Activated naive CD8-positive, alpha-beta T cell treated with anti-CD3 and anti-CD28 coated beads for 36 hours (primary cell): ENCODE data around the gene UHRF2. TPM values are rescaled to one million over a fixed set of nuclear protein-coding genes. Genes with fewer than 3 reads are reported as not detected.
"Not testable (repeated sequence)": the region's sequence is repeated elsewhere in the genome, so short reads cannot be mapped to it uniquely, and the experiment has no call there.

Source experiments
- DNase-seq: peaks from one replicate; pipeline ENCODE4 v3.0.0; 2021
- H3K27ac Mint-ChIP-seq: one replicate; pipeline ENCODE4 v1.8.0; 2022; ENCODE audit warnings: mild to moderate bottlenecking, moderate library complexity, mixed read lengths
- H3K27me3 Mint-ChIP-seq: one replicate; pipeline ENCODE4 v1.8.0; 2022; ENCODE audit warnings: mild to moderate bottlenecking, mixed read lengths
- H3K36me3 Mint-ChIP-seq: one replicate; pipeline ENCODE4 v1.8.0; 2021; ENCODE audit warnings: mild to moderate bottlenecking, mixed read lengths
- H3K4me1 Mint-ChIP-seq: one replicate; pipeline ENCODE4 v1.8.0; 2021; ENCODE audit warnings: mixed read lengths
- H3K4me3 Mint-ChIP-seq: one replicate; pipeline ENCODE4 v1.8.0; 2022; ENCODE audit warnings: mild to moderate bottlenecking, moderate library complexity, mixed read lengths
- H3K9me3 Mint-ChIP-seq: one replicate; pipeline ENCODE4 v1.8.0; 2022; ENCODE audit warnings: mixed read lengths
- total RNA-seq, 2 experiments: library from RNA; stranded (reverse); gene quantifications; one replicate each; pipeline ENCODE4 v1.2.3, GENCODE V29; 2021

UHRF2 gene
- total RNA-seq, 2 experiments from 2014 or later, result 42.3 to 44.3 TPM

- H3K27me3 Mint-ChIP-seq, result no peaks in the 10 kb centered on the region
- H3K4me1 Mint-ChIP-seq, result peaks cover 46% of the 10 kb centered on the region
- H3K9me3 Mint-ChIP-seq, result peaks cover 9% of the 10 kb centered on the region
- peaks cover 44% of the 10 kb centered on the region for H3K36me3 Mint-ChIP-seq
- H3K4me3 Mint-ChIP-seq, result no peak overlapping the region
- DNase-seq, result no peak
- no peak overlapping the region for H3K27ac Mint-ChIP-seq
These were observed 36.6 kb downstream of the UHRF2 start for GRCh38 chr9:6449645-6450044.

- H3K36me3 Mint-ChIP-seq, result peaks cover 49% of the 10 kb centered on the region
- no peak overlapping the region for H3K27ac Mint-ChIP-seq
- H3K4me1 Mint-ChIP-seq, result peaks cover 49% of the 10 kb centered on the region
- no peaks in the 10 kb centered on the region for H3K27me3 Mint-ChIP-seq
- no peak overlapping the region for H3K4me3 Mint-ChIP-seq
- no peak for DNase-seq
- H3K9me3 Mint-ChIP-seq, result peaks cover 11% of the 10 kb centered on the region
These were observed 37.8 kb downstream of the UHRF2 start for GRCh38 chr9:6450641-6451375.

GRCh38 chr9:6455292-6455691 lies 42.3 kb downstream of the UHRF2 start:
- not testable (repeated sequence) for H3K27me3 Mint-ChIP-seq, H3K27ac Mint-ChIP-seq, DNase-seq, H3K4me3 Mint-ChIP-seq
- H3K36me3 Mint-ChIP-seq, result peaks cover 62% of the 10 kb centered on the region
- peaks cover 31% of the 10 kb centered on the region for H3K4me1 Mint-ChIP-seq
- peaks cover 29% of the 10 kb centered on the region for H3K9me3 Mint-ChIP-seq

GRCh38 chr9:6458704-6459103 lies 45.7 kb downstream of the UHRF2 start:
- H3K4me3 Mint-ChIP-seq, H3K27me3 Mint-ChIP-seq, DNase-seq, H3K27ac Mint-ChIP-seq: not testable (repeated sequence)
- H3K4me1 Mint-ChIP-seq, result peaks cover 21% of the 10 kb centered on the region
- H3K36me3 Mint-ChIP-seq, result peaks cover 51% of the 10 kb centered on the region
- H3K9me3 Mint-ChIP-seq, result peaks cover 24% of the 10 kb centered on the region

GRCh38 chr9:6459718-6460117 lies 46.7 kb downstream of the UHRF2 start:
- Mint-ChIP-seq H3K4me1 (peaks cover 29% of the 10 kb centered on the region), H3K9me3 (peaks cover 20% of the 10 kb centered on the region), H3K4me3 (no peak overlapping the region), H3K27ac (no peak overlapping the region), H3K36me3 (peaks cover 44% of the 10 kb centered on the region), H3K27me3 (no peaks in the 10 kb centered on the region)
- DNase-seq, result no peak

GRCh38 chr9:6460189-6460768 lies 47.3 kb downstream of the UHRF2 start:
- Mint-ChIP-seq H3K27me3 (no peaks in the 10 kb centered on the region), H3K4me1 (peaks cover 26% of the 10 kb centered on the region), H3K36me3 (peaks cover 39% of the 10 kb centered on the region), H3K4me3 (no peak overlapping the region), H3K9me3 (peaks cover 18% of the 10 kb centered on the region), H3K27ac (no peak overlapping the region)
- no peak for DNase-seq

- no peak overlapping the region for H3K4me3 Mint-ChIP-seq
- H3K27me3 Mint-ChIP-seq, result no peaks in the 10 kb centered on the region
- H3K9me3 Mint-ChIP-seq, result peaks cover 18% of the 10 kb centered on the region
- no peak for DNase-seq
- peaks cover 22% of the 10 kb centered on the region for H3K4me1 Mint-ChIP-seq
- no peak overlapping the region for H3K27ac Mint-ChIP-seq
- H3K36me3 Mint-ChIP-seq, result peaks cover 28% of the 10 kb centered on the region
These were observed 48.6 kb downstream of the UHRF2 start for GRCh38 chr9:6461619-6462018.

- Mint-ChIP-seq H3K27ac (no peak overlapping the region), H3K36me3 (peaks cover 12% of the 10 kb centered on the region), H3K27me3 (no peaks in the 10 kb centered on the region), H3K4me1 (peaks cover 16% of the 10 kb centered on the region), H3K9me3 (no peaks in the 10 kb centered on the region), H3K4me3 (no peak overlapping the region)
- no peak for DNase-seq
These were observed 54.1 kb downstream of the UHRF2 start for GRCh38 chr9:6467006-6467625.

- DNase-seq, result no peak
- Mint-ChIP-seq H3K4me3 (no peak overlapping the region), H3K4me1 (peaks cover 12% of the 10 kb centered on the region), H3K27me3 (no peaks in the 10 kb centered on the region), H3K36me3 (peaks cover 17% of the 10 kb centered on the region), H3K27ac (peak overlapping the region; percentile 47), H3K9me3 (no peaks in the 10 kb centered on the region)
These were observed 58.3 kb downstream of the UHRF2 start for GRCh38 chr9:6471231-6471850.

- H3K27me3 Mint-ChIP-seq, result no peaks in the 10 kb centered on the region
- H3K4me3 Mint-ChIP-seq, result no peak overlapping the region
- peaks cover 9% of the 10 kb centered on the region for H3K36me3 Mint-ChIP-seq
- H3K27ac Mint-ChIP-seq, result no peak overlapping the region
- no peaks in the 10 kb centered on the region for H3K9me3 Mint-ChIP-seq
- no peak for DNase-seq
- H3K4me1 Mint-ChIP-seq, result peaks cover 4% of the 10 kb centered on the region
These were observed 60.2 kb downstream of the UHRF2 start for GRCh38 chr9:6473151-6473550.

GRCh38 chr9:6479959-6480358 lies 67.0 kb downstream of the UHRF2 start:
- no peak overlapping the region for H3K27ac Mint-ChIP-seq
- no peak for DNase-seq
- no peaks in the 10 kb centered on the region for H3K4me1 Mint-ChIP-seq
- H3K9me3 Mint-ChIP-seq, result no peaks in the 10 kb centered on the region
- H3K27me3 Mint-ChIP-seq, result no peaks in the 10 kb centered on the region
- no peak overlapping the region for H3K4me3 Mint-ChIP-seq
- peaks cover 6% of the 10 kb centered on the region for H3K36me3 Mint-ChIP-seq

- Mint-ChIP-seq H3K27ac (no peak overlapping the region), H3K27me3 (no peaks in the 10 kb centered on the region), H3K9me3 (no peaks in the 10 kb centered on the region), H3K36me3 (peaks cover 8% of the 10 kb centered on the region), H3K4me1 (no peaks in the 10 kb centered on the region), H3K4me3 (no peak overlapping the region)
- no peak for DNase-seq
These were observed 71.2 kb downstream of the UHRF2 start for GRCh38 chr9:6484210-6484609.

- DNase-seq, result no peak
- H3K27me3 Mint-ChIP-seq, result no peaks in the 10 kb centered on the region
- H3K36me3 Mint-ChIP-seq, result peaks cover 9% of the 10 kb centered on the region
- no peak overlapping the region for H3K27ac Mint-ChIP-seq
- H3K4me1 Mint-ChIP-seq, result peaks cover 2% of the 10 kb centered on the region
- no peaks in the 10 kb centered on the region for H3K9me3 Mint-ChIP-seq
- no peak overlapping the region for H3K4me3 Mint-ChIP-seq
These were observed 75.4 kb downstream of the UHRF2 start for GRCh38 chr9:6488395-6488794.

GRCh38 chr9:6489099-6489498 lies 76.1 kb downstream of the UHRF2 start:
- Mint-ChIP-seq H3K27me3 (no peaks in the 10 kb centered on the region), H3K4me1 (peaks cover 2% of the 10 kb centered on the region), H3K36me3 (peaks cover 11% of the 10 kb centered on the region), H3K9me3 (no peaks in the 10 kb centered on the region), H3K27ac (no peak overlapping the region), H3K4me3 (no peak overlapping the region)
- DNase-seq, result no peak

- Mint-ChIP-seq H3K27ac (no peak overlapping the region), H3K9me3 (no peaks in the 10 kb centered on the region), H3K4me1 (peaks cover 2% of the 10 kb centered on the region), H3K27me3 (no peaks in the 10 kb centered on the region), H3K4me3 (no peak overlapping the region), H3K36me3 (peaks cover 7% of the 10 kb centered on the region)
- DNase-seq, result no peak
These were observed 77.9 kb downstream of the UHRF2 start for GRCh38 chr9:6490863-6491262.
